ENCODE data around the gene HERC4.
"Not testable (repeated sequence)": the region's sequence is repeated elsewhere in the genome, so short reads cannot be mapped to it uniquely, and the experiment has no call there.

Gene HERC4

GRCh38 chr10:67936416-67936815, 138.7 kb downstream of the HERC4 start:
- DNase-seq: no peak

- DNase-seq: no peak
Measured at GRCh38 chr10:67935223-67935622, 139.9 kb downstream of the HERC4 start.

GRCh38 chr10:67934336-67934735, 140.7 kb downstream of the HERC4 start:
- no peak for DNase-seq

- no peak for DNase-seq
Measured at GRCh38 chr10:67933199-67933598, 141.9 kb downstream of the HERC4 start.

GRCh38 chr10:67926951-67927350, 148.1 kb downstream of the HERC4 start:
- no peak for DNase-seq

- no peak for DNase-seq
Measured at GRCh38 chr10:67925449-67926005, 149.6 kb downstream of the HERC4 start.

- DNase-seq: no peak
Measured at GRCh38 chr10:67924136-67924535, 150.9 kb downstream of the HERC4 start.

- DNase-seq: no peak
Measured at GRCh38 chr10:67923551-67923950, 151.5 kb downstream of the HERC4 start.

GRCh38 chr10:67921065-67921464, 154.0 kb downstream of the HERC4 start:
- no peak for DNase-seq

GRCh38 chr10:67917679-67918078, 157.4 kb downstream of the HERC4 start:
- DNase-seq: no peak

- no peak for DNase-seq
Measured at GRCh38 chr10:67917169-67917568, 157.9 kb downstream of the HERC4 start.

- no peak for DNase-seq
Measured at GRCh38 chr10:67914777-67915340, 160.2 kb downstream of the HERC4 start.

- no peak for DNase-seq
Measured at GRCh38 chr10:67912331-67912946, 162.6 kb downstream of the HERC4 start.

- DNase-seq: no peak
Measured at GRCh38 chr10:67903581-67903980, 171.5 kb downstream of the HERC4 start.

GRCh38 chr10:67893637-67894036, 181.4 kb downstream of the HERC4 start:
- no peak for DNase-seq

GRCh38 chr10:67884842-67885670, 190.0 kb downstream of the HERC4 start:
- DNase-seq: peak; percentile 37

GRCh38 chr10:67884313-67884841, 190.7 kb downstream of the HERC4 start, which contains the start of gene SIRT1:
Gene SIRT1, plus strand, starts transcription at chr10:67884656. Its CDS starts 66 bp downstream, at chr10:67884722.
- DNase-seq: peak; percentile 83

GRCh38 chr10:67883710-67884312, 191.3 kb downstream of the HERC4 start:
- DNase-seq: no peak

GRCh38 chr10:67878133-67878532, 196.9 kb downstream of the HERC4 start:
- no peak for DNase-seq

- DNase-seq: not testable (repeated sequence)
Measured at GRCh38 chr10:67877421-67877820, 197.7 kb downstream of the HERC4 start.

- no peak for DNase-seq
Measured at GRCh38 chr10:67875340-67876238, 199.5 kb downstream of the HERC4 start.

Data from NCI-H2171 (cell line).